ENCODE data around the gene SLC6A13. TPM values are rescaled to one million over a fixed set of nuclear protein-coding genes. Genes with fewer than 3 reads are reported as not detected.
"Not testable (repeated sequence)": the region's sequence is repeated elsewhere in the genome, so short reads cannot be mapped to it uniquely, and the experiment has no call there.

The SLC6A13 gene
- total RNA-seq, 2 donors from 2014 or later: not detected

GRCh38 chr12:220946-221550 is 41.6 kb downstream of the SLC6A13 start:
- intact Hi-C loops (cut with DNase I): no loop called here
- no peak for DNase-seq (ENCODE audit: low spot score)

GRCh38 chr12:220491-220890 is 42.1 kb downstream of the SLC6A13 start:
- no peak for DNase-seq (ENCODE audit: low spot score)
- intact Hi-C loops (cut with DNase I): no loop called here

GRCh38 chr12:219891-220352 is 42.7 kb downstream of the SLC6A13 start:
- intact Hi-C loops (cut with DNase I): no loop called here
- peak; percentile 91 for DNase-seq (ENCODE audit: low spot score)

DNA sequence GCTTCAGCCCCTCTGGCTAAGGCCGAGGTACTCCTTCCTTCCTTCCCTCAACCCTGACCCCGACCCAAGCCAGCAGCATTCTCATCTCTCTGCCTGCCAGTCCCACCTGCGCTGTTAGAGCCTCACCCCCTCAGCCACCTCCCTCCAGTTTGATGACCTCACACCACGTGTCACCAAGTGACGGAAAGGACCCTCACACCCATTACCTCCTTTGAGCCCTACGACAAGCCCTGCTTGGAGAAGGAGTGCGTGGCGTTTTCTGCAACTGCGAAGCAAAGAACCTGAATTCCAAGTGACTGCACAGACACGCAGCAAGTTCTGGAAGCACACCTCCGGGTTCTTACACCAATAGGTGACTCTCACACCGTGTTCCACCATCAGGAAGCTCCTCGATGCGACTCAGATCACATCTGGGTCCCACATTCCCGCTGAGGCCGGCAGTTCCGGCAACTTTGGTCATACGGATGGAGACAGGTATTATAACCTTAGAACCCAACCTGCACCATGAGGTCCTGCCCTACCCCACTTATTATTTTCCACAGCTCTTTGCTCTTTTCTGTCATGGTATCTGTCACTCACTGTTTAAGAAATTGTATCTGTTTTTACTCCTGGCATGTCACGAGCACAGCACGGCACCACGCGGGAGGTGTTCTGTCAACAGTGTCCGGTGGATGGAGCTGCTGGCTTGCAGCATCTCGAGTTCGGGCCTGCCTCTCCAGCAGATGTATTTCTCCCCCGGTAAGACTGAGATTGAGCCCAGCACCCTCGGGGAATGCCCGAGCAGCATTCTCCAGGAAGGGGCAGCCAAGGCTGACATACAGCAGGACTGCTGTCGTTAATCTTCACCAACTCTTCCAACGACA is 43.7 kb downstream of the SLC6A13 start:
- intact Hi-C loops (cut with DNase I): no loop called here
- no peak for DNase-seq (ENCODE audit: low spot score)

GRCh38 chr12:218221-218620 is 44.4 kb downstream of the SLC6A13 start:
- intact Hi-C loops (cut with DNase I): no loop called here

DNA sequence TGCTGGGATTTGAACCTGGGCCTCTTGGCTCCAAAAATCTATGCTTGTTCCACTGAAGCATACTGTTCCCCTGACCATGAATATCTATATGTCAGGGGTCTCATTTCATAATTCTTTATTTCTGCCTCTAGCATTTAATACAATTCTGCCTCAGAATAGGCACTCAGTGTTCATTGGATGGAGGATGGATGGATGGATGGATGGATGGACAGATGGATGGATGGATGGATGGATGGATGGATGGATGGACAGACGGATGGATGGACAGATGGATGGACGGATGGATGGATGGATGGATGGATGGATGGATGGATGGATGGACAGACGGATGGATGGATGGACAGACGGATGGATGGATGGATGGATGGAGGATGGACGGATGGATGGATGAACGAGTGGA is 45.6 kb downstream of the SLC6A13 start:
- intact Hi-C loops (cut with DNase I); DNase-seq (ENCODE audit: low spot score): not testable (repeated sequence)

More at GRCh38 chr12:218221-218620, 44.4 kb downstream of the SLC6A13 start:
- DNase-seq (ENCODE audit: low spot score): no peak

GRCh38 chr12:215116-215515 is 47.5 kb downstream of the SLC6A13 start:
- intact Hi-C loops (cut with DNase I): no loop called here
- no peak for DNase-seq (ENCODE audit: low spot score)

- no peak for DNase-seq (ENCODE audit: low spot score)
- intact Hi-C loops (cut with DNase I): no loop called here
Measured at GRCh38 chr12:214003-214741, 48.5 kb downstream of the SLC6A13 start, which contains the start of gene SLC6A12. TSS of gene SLC6A12 (minus strand) at chr12:214157. CDS start at chr12:209986, 4,171 bp downstream.

- no peak for DNase-seq (ENCODE audit: low spot score)
Measured at GRCh38 chr12:213527-213932, 49.1 kb downstream of the SLC6A13 start.

DNA sequence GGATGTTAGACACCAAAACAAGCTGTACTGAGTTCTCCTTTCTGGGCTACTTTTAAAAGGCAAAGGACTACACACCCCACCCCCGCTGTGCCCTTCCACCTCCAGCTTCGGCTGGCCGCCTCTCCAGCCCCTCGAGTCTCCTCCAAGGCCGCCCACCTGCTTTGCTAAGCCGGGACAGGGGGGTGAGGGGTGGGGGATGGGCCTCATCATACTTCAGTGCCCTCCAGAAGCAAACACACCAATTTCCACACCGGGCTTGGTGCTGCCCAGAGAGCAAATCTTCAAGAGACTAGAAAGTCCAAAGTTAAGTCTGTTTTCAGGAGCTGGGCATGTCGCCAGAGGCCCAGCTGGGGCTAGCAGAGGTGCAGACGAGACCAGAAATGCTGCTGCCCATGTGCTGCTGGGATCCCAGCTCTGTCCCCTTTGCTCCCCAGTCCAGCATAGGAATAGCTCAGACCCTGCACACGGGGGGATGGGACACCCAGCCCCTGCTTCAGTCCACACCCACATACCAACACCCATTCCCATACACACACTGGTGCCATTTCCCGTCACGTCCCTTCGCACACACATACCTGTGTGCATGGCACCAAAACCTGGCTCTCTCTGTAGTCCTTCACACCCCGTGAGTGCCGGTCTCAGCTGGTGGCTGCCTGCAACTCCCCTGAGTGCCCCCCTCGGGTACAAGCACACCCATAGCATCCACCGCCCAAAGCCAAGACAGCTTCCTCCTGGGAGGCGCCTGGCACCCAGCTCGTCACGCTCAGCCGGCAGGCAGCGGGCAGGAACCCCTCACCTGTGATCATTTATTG is 49.7 kb downstream of the SLC6A13 start:
- no peak for DNase-seq (ENCODE audit: low spot score)
- intact Hi-C loops (cut with DNase I): no loop called here

More at GRCh38 chr12:213527-213932, 49.1 kb downstream of the SLC6A13 start:
- intact Hi-C loops (cut with DNase I): no loop called here

GRCh38 chr12:212415-212714 is 50.3 kb downstream of the SLC6A13 start:
- intact Hi-C loops (cut with DNase I): no loop called here
- no peak for DNase-seq (ENCODE audit: low spot score)

GRCh38 chr12:211639-212414 is 50.8 kb downstream of the SLC6A13 start:
- no peak for DNase-seq (ENCODE audit: low spot score)
- intact Hi-C loops (cut with DNase I): no loop called here

DNA sequence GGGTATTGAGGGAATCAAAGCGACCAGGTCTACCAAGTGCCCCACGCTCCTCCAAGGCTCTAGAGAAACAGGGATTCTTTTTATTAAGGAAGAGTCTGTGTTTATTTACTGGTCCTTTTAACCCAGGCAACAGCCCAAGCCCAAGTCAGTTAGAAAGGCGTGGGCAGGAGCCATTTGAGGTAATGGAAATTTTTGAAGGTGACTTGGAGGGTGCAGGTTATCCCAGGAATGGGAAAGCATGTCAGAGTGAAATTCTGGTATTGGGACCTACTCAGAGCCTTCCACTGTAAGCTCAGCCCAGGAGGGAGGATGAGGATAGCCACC is 51.5 kb downstream of the SLC6A13 start:
- no peak for DNase-seq (ENCODE audit: low spot score)
- intact Hi-C loops (cut with DNase I): no loop called here

GRCh38 chr12:210277-211141 is 52.1 kb downstream of the SLC6A13 start:
- no peak for DNase-seq (ENCODE audit: low spot score)
- intact Hi-C loops (cut with DNase I): no loop called here

- intact Hi-C loops (cut with DNase I): no loop called here
- DNase-seq (ENCODE audit: low spot score): no peak
Measured at GRCh38 chr12:209851-210250, 52.8 kb downstream of the SLC6A13 start.

DNA sequence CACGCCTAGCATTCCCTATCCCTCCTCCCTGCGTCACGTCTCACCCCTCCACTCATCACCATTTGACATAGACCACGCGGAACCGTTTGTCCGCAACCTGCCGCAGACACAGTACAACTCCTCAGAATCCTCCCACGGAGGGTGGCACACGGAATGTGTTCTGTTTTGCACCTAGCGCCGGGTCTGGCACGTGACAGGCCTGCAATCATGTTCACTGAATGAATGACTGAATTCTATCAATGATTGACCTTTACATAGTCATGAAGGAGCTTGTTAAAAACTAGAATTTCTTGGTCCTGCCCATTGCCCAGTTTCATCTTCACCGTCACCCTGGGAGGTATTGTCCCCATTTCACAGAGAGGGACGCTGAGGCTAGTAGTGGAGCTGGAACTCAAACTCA is 53.4 kb downstream of the SLC6A13 start:
- intact Hi-C loops (cut with DNase I): no loop called here

GRCh38 chr12:208813-209212 is 53.8 kb downstream of the SLC6A13 start:
- intact Hi-C loops (cut with DNase I): no loop called here
- DNase-seq (ENCODE audit: low spot score): no peak

More for the DNA sequence above, 53.4 kb downstream of the SLC6A13 start:
- DNase-seq (ENCODE audit: low spot score): no peak

GRCh38 chr12:207804-208203 is 54.8 kb downstream of the SLC6A13 start:
- no peak for DNase-seq (ENCODE audit: low spot score)
- intact Hi-C loops (cut with DNase I): no loop called here

Data from posterior vena cava (tissue), 2 donors.